Peyer's patch (tissue), 4 donors: ENCODE measurements around the gene CTNNBL1. TPM values are rescaled to one million over a fixed set of nuclear protein-coding genes. Genes with fewer than 3 reads are reported as not detected.

Experiments
- DNase-seq, 3 donors: peaks; one replicate each; pipeline ENCODE4 v3.0.0-alpha.2; 2017 to 2019
- H3K27ac ChIP-seq, 4 donors: fragments of 200-600 bp; sonication (generic); one replicate each; pipeline ENCODE4 v1.5.1; 2016 to 2019
- H3K27me3 ChIP-seq, 2 donors: fragments of 200-600 bp; sonication (generic); one replicate each; pipeline ENCODE4 v1.5.1; 2019
- H3K36me3 ChIP-seq, 3 donors: fragments of 200-600 bp; sonication (generic); one replicate each; pipeline ENCODE4 v1.5.1; 2016 to 2019
- H3K4me1 ChIP-seq, 4 donors: fragments of 200-600 bp; sonication (generic); one replicate each; pipeline ENCODE4 v1.5.1; 2016 to 2019
- H3K4me3 ChIP-seq, 4 donors: fragments of 200-600 bp; sonication (generic); 1 replicate in 3 of 4; 2 replicates in 1 of 4; pipeline ENCODE4 v1.5.1; 2016 to 2019; ENCODE audit warnings: mild to moderate bottlenecking in 1 of 4
- H3K9me3 ChIP-seq, 4 donors: fragments of 200-600 bp; sonication (generic); one replicate each; pipeline ENCODE4 v1.5.1; 2016 to 2019; ENCODE audit warnings: mild to moderate bottlenecking in 1 of 4
- CTCF ChIP-seq, 6 experiments: fragments of 450-650 bp in 4 of 6; fragments of 200-600 bp in 2 of 6; sonication (generic) in 1 of 6; IDR thresholded peaks; one replicate each; pipeline ENCODE4 v1.5.1; 2017 to 2019; ENCODE audit warnings: antibody characterized with exemption in 6 of 6, mild to moderate bottlenecking in 3 of 6, moderate library complexity in 1 of 6
- POLR2A ChIP-seq, 2 donors: fragments of 450-650 bp; IDR thresholded peaks; one replicate each; pipeline ENCODE4 v1.5.1; 2017; ENCODE audit warnings: antibody characterized with exemption in 2 of 2, mild to moderate bottlenecking in 2 of 2, moderate library complexity in 2 of 2
- total RNA-seq, 4 donors: library from RNA; depleted of rRNA; stranded (reverse); fragments of >200 nt; gene quantifications; one replicate each; pipeline ENCODE4 v1.1.0, GENCODE V29; 2016

The CTNNBL1 gene
- total RNA-seq, 4 donors from 2014 or later = 16.3 to 30.2 (median 23.6) TPM

- H3K9me3 ChIP-seq = no peaks in the 10 kb centered on the region
- H3K27me3 ChIP-seq = no peaks in the 10 kb centered on the region
- peaks cover 0 to 10% (median 3%) of the 10 kb centered on the region in 4 donors for H3K4me1 ChIP-seq
- H3K4me3 ChIP-seq = no peak overlapping the region
- TF ChIP-seq CTCF (IDR thresholded peaks at IDR 0.05) (no peak), POLR2A (IDR thresholded peaks at IDR 0.05) (no peak)
- no peak for DNase-seq
- H3K36me3 ChIP-seq = peaks cover 0 to 49% (median 0%) of the 10 kb centered on the region in 3 donors
- H3K27ac ChIP-seq = peak overlapping the region in 1 of 4 donors; percentile 43
Observed at GRCh38 chr20:37807471-37808232, 113.8 kb downstream of the CTNNBL1 start.

GRCh38 chr20:37808233-37809070 is 114.6 kb downstream of the CTNNBL1 start:
- Histone ChIP-seq H3K27me3 (no peaks in the 10 kb centered on the region), H3K27ac (no peak overlapping the region), H3K9me3 (no peaks in the 10 kb centered on the region), H3K4me1 (peaks cover 0 to 4% (median 0%) of the 10 kb centered on the region in 4 donors), H3K4me3 (no peak overlapping the region), H3K36me3 (peaks cover 0 to 41% (median 0%) of the 10 kb centered on the region in 3 donors)
- TF ChIP-seq POLR2A (IDR thresholded peaks at IDR 0.05) (no peak), CTCF (IDR thresholded peaks at IDR 0.05) (no peak)
- no peak for DNase-seq

GRCh38 chr20:37810027-37810426 is 116.2 kb downstream of the CTNNBL1 start:
- peaks cover 0 to 26% (median 0%) of the 10 kb centered on the region in 3 donors for H3K36me3 ChIP-seq
- no peak overlapping the region for H3K27ac ChIP-seq
- H3K27me3 ChIP-seq = no peaks in the 10 kb centered on the region
- no peaks in the 10 kb centered on the region for H3K9me3 ChIP-seq
- peaks cover 0 to 4% (median 0%) of the 10 kb centered on the region in 4 donors for H3K4me1 ChIP-seq
- TF ChIP-seq POLR2A (IDR thresholded peaks at IDR 0.05) (no peak), CTCF (IDR thresholded peaks at IDR 0.05) (no peak)
- no peak for DNase-seq
- H3K4me3 ChIP-seq = no peak overlapping the region

- TF ChIP-seq CTCF (IDR thresholded peaks at IDR 0.05) = no peak
- TF ChIP-seq POLR2A (IDR thresholded peaks at IDR 0.05) = no peak
- Histone ChIP-seq H3K4me3 (no peak overlapping the region), H3K36me3 (no peaks in the 10 kb centered on the region), H3K27me3 (no peaks in the 10 kb centered on the region), H3K9me3 (no peaks in the 10 kb centered on the region), H3K4me1 (no peaks in the 10 kb centered on the region), H3K27ac (no peak overlapping the region)
- no peak for DNase-seq
Observed at GRCh38 chr20:37816003-37816402, 122.2 kb downstream of the CTNNBL1 start.

- no peaks in the 10 kb centered on the region for H3K27me3 ChIP-seq
- no peaks in the 10 kb centered on the region for H3K9me3 ChIP-seq
- no peak for DNase-seq
- TF ChIP-seq POLR2A (IDR thresholded peaks at IDR 0.05) = no peak
- TF ChIP-seq CTCF (IDR thresholded peaks at IDR 0.05) = no peak
- H3K36me3 ChIP-seq = no peaks in the 10 kb centered on the region
- H3K4me3 ChIP-seq = no peak overlapping the region
- H3K4me1 ChIP-seq = no peaks in the 10 kb centered on the region
- H3K27ac ChIP-seq = no peak overlapping the region
Observed at GRCh38 chr20:37816726-37817125, 122.9 kb downstream of the CTNNBL1 start.
